ENCODE data around the gene SSH2. TPM values are rescaled to one million over a fixed set of nuclear protein-coding genes. Genes with fewer than 3 reads are reported as not detected.

The SSH2 gene
- total RNA-seq, 1 experiment from 2014 or later = 15.2 TPM

DNA sequence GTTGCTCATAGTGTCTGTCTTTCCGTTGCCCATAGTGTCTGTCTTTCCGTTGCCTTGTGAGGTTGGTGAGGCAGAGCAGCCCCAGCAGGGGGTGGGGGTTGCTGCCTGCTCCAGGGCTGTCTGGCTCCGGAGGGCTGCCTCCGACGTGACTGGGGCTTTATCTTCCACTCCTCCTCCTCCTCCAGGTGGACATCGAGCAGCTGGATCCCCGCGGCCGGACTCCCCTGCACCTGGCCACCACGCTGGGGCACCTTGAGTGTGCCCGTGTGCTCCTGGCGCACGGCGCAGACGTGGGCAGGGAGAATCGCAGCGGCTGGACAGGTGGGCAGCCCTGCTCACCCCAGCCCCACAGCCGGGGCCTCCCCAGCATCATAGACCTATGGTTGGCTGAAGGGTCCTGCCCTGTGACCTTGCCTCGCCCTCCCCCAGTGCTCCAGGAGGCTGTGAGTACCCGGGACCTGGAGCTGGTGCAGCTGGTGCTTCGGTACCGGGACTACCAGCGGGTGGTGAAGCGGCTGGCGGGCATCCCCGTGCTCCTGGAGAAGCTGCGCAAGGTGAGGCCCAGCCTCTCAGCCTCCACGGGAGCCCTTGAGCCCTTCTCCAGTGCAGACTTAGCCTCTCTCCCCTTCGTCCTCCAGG is 322.4 kb downstream of the SSH2 start:
- DNase-seq (ENCODE audit: low read depth, low spot score) = no peak
- in situ Hi-C loops (cut with HindIII; ENCODE audit: low pct_unique_long_range_greater_than_20kb, low sequenced_read_pairs) = no loop called here

DNA sequence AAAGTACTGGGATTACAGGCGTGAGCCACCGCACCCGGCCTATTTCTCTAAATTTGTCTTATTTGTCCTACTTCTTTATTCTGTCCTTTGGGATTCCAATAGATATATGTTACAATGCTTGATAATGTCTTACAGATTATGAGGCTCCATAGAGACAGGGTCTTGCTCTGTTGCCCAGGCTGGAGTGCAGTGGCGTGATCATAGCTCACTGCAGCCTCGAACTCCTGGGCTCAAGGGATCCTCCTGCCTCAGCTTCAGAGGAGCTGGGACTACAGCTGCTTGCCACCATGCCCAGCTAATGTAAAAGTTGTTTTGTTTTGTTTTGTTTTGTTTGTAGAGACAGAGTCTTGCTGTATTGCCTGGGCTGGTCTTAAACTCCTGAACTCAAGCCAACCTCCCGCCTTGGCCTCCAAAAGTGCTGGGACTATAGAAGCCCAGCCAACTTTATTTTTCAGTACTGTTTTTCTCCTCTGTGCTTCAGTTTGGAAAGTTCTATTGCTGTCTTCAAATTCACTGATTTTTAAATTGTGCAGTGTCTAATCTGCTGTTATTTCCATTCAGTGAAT is 326.8 kb downstream of the SSH2 start:
- in situ Hi-C loops (cut with HindIII; ENCODE audit: low pct_unique_long_range_greater_than_20kb, low sequenced_read_pairs) = no loop called here
- DNase-seq (ENCODE audit: low read depth, low spot score) = no peak

DNA sequence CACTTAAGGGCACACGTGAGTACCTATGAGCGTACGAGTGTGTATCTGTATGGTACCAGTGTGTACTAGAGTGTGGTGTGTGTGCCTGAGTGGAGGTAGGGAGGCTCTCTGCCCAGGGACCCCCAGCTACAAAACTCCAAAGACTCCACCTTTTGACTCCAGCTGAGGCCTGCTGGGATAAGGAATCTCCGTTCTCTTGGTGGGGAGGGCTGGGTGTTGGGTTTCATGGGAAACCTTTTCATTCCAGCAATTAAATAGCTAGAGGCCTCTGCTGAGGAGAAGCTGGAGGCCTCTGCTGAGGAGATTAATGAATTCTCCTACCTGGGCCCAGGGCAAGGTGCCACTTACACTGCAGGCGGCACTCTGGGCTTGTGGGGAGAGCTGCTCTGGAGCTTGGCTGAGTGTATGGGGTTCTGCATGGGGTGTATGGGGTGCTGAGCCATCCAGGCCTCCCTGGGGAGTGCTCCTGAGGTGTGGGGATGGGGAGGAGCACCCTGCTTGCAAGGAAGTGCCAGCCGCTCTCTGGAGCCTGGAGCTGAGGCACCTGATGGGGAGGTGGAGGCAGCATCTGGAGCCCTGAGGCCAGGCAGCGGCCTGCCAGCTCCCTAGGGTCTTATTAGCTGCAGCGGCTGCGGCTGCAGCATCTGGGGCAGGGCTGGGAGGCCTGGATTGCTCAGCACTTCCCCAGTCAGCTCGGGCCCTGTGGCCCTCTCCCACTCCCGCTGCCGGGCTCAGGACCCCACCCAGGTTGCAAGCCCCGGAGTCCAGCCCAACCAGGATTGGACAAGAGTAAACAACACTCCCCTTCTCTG is 332.5 kb downstream of the SSH2 start:
- no peak for DNase-seq (ENCODE audit: low read depth, low spot score)
- in situ Hi-C loops (cut with HindIII; ENCODE audit: low pct_unique_long_range_greater_than_20kb, low sequenced_read_pairs) = no loop called here

DNA sequence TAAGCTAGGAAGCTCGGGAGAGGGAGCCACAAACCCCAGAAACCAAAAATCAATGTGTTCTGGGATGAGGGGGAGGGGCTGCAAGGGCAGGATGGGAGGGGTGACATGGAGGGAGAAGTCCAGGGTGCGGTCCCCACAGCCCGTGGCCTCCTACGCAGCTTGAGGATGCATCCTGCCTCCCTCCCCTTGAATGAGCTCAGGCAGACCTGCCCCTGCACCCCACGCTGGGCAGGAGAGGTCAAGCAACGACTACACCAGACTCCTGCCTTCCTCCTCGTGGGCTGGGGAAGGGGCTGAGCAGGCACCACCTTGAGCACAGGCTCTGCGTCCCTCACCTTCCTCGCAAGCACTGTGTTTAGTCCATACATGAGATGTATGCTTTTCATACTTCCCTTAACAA is 333.2 kb downstream of the SSH2 start:
- no peak for DNase-seq (ENCODE audit: low read depth, low spot score)
- in situ Hi-C loops (cut with HindIII; ENCODE audit: low pct_unique_long_range_greater_than_20kb, low sequenced_read_pairs) = no loop called here

DNA sequence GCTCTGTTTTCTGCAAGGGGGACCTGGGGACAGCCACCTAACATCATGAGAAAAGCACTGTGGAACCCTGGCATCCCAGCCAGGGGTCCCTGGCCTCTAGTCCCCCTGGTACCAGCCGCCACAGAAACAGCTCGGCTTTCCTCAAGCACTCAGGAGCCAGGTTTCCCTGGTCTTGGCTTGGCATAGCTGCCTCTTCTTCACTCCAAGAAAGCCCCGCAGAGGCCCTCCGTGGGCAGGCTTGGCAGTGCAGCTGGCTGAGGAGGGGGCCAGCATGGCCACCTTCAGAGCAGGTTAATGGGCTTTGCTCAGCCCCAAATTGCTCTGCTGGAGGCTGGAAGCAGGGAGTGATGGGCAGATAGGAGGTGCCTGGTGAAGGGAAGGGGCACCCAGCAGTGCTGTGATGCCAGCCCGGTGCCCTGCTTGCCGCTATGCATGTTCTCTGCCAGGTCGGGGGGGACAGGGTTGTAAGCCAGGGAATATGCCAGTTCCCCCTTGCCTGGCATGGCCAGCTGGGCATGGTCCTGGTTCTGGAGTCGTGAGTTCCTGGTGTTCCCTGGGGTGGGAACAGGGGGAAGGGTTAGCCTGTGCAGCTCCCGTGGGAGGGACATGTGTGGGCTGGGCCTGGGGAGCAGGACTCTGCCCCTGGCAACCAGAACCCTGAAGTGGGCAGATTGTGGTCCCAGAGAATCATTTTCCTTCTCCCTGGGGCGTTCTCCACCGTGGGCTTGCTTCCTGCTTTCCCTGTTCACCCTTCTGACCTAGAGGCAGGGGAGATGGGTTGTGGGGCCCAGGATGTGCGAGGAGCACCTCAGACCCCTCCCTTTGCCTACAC is 333.9 kb downstream of the SSH2 start:
- DNase-seq (ENCODE audit: low read depth, low spot score) = no peak
- in situ Hi-C loops (cut with HindIII; ENCODE audit: low pct_unique_long_range_greater_than_20kb, low sequenced_read_pairs) = no loop called here

DNA sequence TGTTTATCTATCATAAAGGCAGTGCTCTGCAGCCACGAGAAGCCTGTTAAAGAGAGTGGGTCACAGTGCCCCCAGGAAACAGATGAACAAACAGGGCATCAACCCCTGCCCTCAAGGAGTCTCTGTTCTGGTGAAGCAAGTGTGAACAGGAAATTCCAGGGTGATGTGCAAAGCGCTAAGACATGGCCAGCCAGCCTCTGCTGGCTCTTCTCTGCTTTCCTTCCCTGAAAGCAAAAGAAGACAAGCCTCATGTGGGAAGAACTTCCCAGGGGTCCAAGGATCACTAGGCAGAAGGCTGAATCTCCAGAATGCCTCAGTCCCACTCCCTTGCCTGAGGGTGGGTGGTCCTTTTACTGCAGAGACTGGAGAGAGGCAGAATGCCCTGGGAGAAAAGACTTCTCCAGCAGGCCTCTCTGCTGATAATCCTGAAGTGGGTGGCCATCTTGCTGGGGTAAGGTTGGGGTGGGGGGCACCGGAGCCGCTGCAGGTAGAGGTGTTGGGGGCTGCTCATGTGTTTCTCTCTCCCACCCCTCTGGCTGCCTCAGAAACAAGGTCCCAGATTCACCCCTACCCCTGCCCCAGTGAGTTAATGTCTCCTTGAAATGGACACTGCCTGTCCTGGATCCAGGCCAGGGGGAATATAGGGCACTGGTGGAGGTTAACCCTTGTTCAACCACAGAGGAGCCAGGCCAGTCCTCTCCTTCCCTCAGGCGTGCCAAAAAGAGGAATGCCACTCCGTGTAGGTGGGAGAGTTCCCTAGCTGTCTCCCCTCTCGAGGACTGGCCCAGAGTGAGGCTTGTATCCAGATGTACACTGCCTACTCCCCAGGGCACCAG is 334.7 kb downstream of the SSH2 start:
- in situ Hi-C loops (cut with HindIII; ENCODE audit: low pct_unique_long_range_greater_than_20kb, low sequenced_read_pairs) = no loop called here
- DNase-seq (ENCODE audit: low read depth, low spot score) = no peak

DNA sequence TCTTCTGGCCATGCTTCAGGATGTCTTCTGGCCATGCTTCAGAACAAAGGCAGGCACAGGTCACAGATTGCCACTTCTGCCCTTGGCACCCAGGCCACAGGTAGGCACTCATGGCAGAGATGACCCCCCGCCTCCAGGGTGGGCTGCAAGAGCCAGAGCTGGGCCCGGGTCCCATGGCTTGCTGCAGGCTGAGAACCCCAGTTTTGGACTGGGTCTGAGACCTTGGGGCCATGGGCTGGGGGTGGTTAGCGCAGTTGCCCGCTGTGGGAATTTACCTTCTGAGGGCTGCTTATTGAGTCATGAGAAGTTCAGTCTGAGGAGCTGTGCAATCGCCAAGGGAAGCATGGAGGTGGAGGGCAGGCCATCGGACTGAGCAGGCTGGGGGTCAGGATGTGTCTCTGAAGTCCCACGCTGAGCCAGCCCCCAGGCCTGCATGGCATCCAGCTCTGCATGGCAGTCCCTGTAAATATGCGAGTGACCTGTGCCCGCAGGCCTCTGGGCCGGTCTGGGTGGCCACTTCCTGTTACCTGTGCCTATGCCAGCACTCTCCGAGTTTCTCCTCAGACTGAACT is 335.4 kb downstream of the SSH2 start:
- in situ Hi-C loops (cut with HindIII; ENCODE audit: low pct_unique_long_range_greater_than_20kb, low sequenced_read_pairs) = no loop called here
- DNase-seq (ENCODE audit: low read depth, low spot score) = no peak

DNA sequence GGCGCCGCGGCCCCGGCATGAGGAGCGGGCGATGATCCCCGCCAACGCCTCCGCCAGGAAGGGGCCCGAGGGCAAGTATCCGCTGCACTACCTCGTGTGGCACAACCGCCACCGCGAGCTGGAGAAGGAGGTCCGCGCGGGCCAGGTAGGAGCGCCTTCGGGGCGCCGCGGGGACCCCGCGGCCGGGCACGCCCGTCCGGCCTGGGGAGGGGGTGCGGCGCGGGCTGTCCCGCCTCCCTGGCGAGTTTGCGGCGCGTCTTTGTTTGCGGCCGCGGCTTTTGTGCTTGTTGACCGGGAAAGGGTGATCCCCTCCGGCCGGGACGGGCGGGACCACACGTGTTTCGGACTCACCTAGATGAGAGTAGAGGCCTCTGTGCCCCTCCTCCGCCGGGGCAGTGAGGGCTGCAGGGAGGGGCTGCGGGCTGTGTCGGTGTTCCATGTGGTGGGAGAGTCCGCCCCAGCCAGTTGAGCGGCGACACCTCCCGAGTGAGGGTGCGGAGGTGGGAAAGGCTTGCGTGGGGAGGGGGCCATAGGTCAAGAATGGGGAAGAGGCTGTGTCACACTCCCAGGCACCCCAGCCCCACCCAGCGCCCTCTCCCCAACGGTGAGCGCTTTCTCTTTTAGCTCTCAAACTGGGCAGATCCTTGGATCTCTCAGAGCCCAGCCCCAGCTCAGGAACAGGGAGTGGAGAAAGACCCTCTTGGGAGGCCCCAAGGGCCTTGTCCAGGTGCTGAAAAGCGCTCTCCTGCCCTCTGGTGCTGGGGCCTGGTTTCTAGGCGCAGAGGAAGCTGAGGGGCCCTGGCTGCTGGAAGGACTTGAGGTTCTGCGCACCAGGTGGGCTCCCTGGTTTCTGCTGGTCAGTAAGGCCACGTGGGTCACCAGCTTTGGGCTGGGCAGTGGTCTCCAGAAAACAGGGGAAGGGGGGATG is 336.2 kb downstream of the SSH2 start:
- DNase-seq (ENCODE audit: low read depth, low spot score) = no peak
- in situ Hi-C loops (cut with HindIII; ENCODE audit: low pct_unique_long_range_greater_than_20kb, low sequenced_read_pairs) = no loop called here

DNA sequence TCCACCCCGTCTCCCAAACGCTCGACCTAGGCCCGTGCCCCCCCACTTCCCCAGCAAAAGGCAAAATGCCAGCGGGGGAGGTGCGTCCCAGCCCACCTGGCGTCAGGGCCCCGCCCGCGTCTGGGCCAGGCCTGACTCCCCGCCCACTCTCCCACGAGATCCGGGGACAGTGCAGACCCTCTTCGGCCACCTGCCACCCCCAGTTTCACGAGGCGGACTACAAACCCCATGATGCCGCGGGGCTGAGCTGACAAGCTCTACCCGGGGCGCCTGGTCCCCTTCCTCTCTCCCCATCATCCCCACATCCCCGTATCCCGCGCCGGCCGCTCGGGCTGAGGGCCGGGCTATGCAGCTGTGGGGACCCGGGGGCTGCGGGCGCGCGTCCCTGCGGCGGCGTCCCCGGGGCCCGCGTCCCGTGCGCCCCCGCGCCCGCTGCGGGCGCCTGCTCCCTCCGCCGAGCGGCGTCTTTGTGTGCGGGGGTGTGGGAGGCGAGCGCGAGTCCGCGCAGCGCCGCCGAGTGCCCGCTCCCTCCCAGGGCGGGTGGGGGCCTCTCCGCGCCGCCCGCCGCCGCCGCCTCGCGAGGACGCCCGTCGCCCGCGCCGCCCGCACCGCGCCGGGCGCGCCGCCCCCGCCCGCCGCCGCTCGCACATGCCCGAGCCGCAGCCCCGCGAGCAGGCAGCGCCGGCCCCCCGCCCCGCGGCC is 337.0 kb downstream of the SSH2 start, which contains the start of gene ANKRD13B:
TSS of gene ANKRD13B (plus strand) at position 283 of the 702 bp plus-strand sequence. CDS start 490 bp downstream, outside the sequence.
- DNase-seq (ENCODE audit: low read depth, low spot score) = peak; percentile 12
- in situ Hi-C loops (cut with HindIII; ENCODE audit: low pct_unique_long_range_greater_than_20kb, low sequenced_read_pairs) = no loop called here

DNA sequence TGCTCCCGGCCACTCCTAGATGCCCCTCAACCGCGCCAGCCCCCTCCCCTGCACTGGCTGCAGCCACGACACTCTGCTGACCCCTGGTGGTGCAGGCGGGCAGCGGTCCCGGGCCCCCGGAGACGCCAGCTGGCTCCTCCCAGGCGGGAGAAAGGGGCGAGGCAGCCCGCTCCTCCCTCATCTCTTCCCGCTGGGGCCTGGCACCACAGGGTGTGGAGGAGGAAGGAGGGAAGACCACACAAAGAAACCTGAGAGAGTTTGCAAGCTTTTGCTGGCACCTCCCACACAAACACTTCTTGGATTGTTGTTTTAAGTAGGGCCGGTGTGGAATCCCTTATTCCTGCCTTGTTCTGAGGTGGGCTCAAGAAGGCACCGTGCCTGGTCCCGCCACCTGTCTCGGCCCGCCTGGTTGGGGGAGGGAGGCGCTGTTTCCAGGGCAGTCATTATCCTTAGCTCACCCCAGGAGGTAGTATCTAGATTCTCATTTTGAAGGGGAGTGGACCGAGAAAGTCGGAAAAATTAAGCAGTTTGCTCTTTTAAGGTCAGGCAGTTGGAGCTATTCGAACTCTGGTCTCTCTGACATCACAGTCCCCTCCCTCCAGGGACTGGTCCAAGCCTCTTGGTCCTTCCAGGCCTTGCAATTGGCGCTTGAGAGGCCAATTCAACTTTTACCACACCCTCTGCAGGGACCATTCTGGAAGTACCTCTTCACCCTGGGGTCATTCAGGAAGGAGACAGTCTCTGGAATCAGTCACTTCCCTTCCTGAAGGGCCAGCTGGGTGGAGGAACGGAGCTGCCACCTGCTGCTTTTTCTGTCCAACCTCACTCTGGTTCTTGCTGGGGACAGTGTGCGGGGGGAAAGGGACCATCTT is 338.1 kb downstream of the SSH2 start:
- in situ Hi-C loops (cut with HindIII; ENCODE audit: low pct_unique_long_range_greater_than_20kb, low sequenced_read_pairs) = no loop called here
- peak; percentile 85 for DNase-seq (ENCODE audit: low read depth, low spot score)

DNA sequence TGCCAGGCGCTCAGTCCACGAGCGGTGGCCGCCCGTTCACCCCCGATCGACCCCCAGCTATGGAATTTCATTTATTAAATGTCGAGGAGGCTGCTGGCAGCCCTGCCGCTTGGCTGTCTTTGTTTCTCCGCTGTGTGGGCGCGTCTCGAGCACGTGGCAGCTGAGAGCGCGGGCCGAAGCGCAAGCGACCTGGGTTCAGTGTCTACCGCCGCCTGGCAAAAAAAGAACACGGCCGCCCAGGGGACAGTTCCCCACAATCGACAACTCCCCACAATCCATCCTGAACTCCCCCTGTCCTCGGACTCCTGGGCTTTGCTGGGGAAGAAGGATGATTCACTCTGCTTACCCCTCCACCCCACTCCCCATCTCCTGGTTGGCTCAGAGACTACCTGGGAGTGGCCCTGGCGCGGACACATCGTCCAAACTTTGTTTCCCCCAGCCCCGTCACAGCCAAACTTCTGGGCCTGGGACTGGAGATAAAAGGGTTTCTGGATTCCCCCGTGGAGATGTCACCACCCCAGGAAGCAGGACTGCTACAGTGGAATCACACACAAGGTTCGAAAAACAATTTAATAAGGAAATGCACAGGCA is 338.8 kb downstream of the SSH2 start:
- in situ Hi-C loops (cut with HindIII; ENCODE audit: low pct_unique_long_range_greater_than_20kb, low sequenced_read_pairs) = no loop called here
- no peak for DNase-seq (ENCODE audit: low read depth, low spot score)

DNA sequence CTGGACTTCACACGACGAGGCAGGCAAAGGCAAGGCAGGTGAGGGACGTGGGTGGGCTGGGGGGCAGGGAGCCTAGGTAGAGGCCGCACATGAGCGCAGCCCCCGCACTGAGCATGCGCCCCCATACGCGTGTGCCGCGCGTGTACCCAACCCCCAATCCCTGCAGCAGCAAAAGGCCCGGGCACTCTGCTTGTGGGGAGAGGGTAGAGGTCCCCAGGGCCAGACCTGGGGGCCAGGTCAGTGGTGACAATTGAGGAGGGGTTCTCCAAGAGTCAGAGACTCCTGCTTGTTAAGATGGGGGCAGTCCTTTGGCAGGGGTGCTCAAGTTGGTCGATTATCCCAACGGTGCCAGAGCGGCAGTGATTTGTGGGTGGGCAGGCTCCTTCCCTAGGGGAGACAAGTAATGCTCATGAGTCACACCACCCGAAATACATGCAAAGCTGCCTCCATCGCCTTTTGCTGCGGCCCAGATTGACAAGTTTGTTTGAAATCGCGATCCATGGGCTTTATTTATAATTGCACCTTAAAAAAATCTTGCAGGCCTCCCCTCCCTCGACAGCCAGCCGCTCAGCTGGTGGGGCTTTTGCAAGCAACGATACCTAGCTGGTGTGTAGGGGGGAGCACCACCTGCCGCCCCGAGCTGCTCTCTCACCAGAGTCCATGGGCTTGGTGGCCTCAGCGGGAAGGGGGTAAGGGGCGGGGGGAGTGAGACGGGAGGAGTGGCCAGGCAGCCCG is 339.4 kb downstream of the SSH2 start:
- DNase-seq (ENCODE audit: low read depth, low spot score) = peak; percentile 21
- in situ Hi-C loops (cut with HindIII; ENCODE audit: low pct_unique_long_range_greater_than_20kb, low sequenced_read_pairs) = no loop called here

DNA sequence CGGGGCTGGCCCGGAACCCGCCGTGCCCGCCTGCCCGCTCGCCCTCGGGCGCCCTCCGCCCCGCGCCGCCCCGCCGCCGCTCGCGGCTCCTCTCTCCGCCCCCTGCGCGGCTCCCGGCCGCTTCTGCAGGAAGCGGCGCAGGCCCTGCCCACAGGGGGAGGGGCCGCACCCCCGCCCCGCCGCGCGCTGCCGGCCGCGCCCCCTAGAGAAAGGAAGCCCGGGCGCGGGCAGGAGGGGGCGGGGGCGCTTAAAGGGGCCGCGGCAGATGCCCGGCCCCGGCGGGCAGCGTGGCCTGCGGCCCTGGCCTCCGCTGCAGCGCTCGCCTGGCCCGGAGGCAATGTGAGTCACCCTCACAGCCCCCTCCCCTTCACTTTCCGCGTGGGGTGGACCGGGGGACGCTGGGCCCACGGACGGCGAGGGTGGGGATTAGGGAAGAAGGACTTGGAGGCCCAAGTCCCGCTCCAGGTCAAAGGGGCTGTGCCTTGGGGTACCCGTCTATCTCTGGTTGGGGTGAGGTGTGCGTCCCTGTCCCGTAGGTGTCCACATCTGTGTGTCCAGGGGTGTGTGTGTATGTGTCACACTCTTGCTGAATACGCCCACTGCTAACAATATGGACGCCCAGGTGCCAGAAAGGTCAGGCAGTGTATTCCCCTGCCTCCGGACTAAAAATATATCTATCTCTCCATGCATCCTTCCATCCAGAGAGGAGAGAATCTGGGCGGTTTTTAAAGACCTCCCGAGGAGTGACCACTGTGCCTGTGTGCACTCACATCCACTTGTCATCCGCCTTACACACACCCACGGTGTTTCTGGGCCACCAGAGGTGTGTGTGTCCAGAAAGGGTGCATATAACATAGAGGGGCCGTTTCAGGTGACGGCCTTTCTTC is 340.3 kb downstream of the SSH2 start, which contains the start of gene GIT1:
TSS of gene GIT1 (minus strand) at position 125 of the 887 bp plus-strand sequence. CDS start 270 bp downstream, outside the sequence.
- in situ Hi-C loops (cut with HindIII; ENCODE audit: low pct_unique_long_range_greater_than_20kb, low sequenced_read_pairs) = no loop called here
- DNase-seq (ENCODE audit: low read depth, low spot score) = peak; percentile 79

Data from SK-MEL-5 (cell line).